Esophagus muscularis mucosa (tissue), 4 donors: Measurements from ENCODE around the gene MEF2C. TPM values are rescaled to one million over a fixed set of nuclear protein-coding genes. Genes with fewer than 3 reads are reported as not detected.

Source experiments
- DNase-seq: peaks from one replicate; pipeline ENCODE4 v3.0.0-alpha.2; 2017; ENCODE audit errors: extremely low spot score
- H3K27ac ChIP-seq, 4 donors: fragments of 200-600 bp; sonication (generic); replicated peaks in 1 of 4; 1 replicate in 3 of 4; 2 replicates in 1 of 4; pipeline ENCODE4 v1.5.1; 2016 to 2019; ENCODE audit warnings: mild to moderate bottlenecking in 1 of 4
- H3K27me3 ChIP-seq, 4 donors: fragments of 200-600 bp; sonication (generic); one replicate each; pipeline versions ENCODE4 v1.5.1 to v1.6.0; 2016 to 2019
- H3K36me3 ChIP-seq, 4 donors: fragments of 200-600 bp; sonication (generic); one replicate each; pipeline ENCODE4 v1.5.1; 2016 to 2019
- H3K4me1 ChIP-seq, 4 donors: fragments of 200-600 bp; sonication (generic); one replicate each; pipeline ENCODE4 v1.5.1; 2016 to 2019
- H3K4me3 ChIP-seq, 4 donors: fragments of 200-600 bp; sonication (generic); 1 replicate in 2 of 4; 2 replicates in 2 of 4; pipeline ENCODE4 v1.5.1; 2016 to 2019; ENCODE audit warnings: mild to moderate bottlenecking in 4 of 4, moderate library complexity in 1 of 4
- H3K9me3 ChIP-seq, 4 donors: fragments of 200-600 bp; sonication (generic); 1 replicate in 3 of 4; 2 replicates in 1 of 4; pipeline ENCODE4 v1.5.1; 2016 to 2019
- CTCF ChIP-seq, 3 experiments: fragments of 200-600 bp in 2 of 3; fragments of 450-650 bp in 1 of 3; sonication (generic) in 2 of 3; IDR thresholded peaks; one replicate each; pipeline ENCODE4 v1.5.1; 2017 to 2019; ENCODE audit warnings: antibody characterized with exemption in 3 of 3, mild to moderate bottlenecking in 2 of 3, moderate library complexity in 1 of 3
- EP300 ChIP-seq: sonication (generic); formaldehyde crosslinking; IDR thresholded peaks from one replicate; pipeline ENCODE4 v1.6.1; 2017; ENCODE audit warnings: antibody characterized with exemption
- POLR2A ChIP-seq: fragments of 450-650 bp; IDR thresholded peaks from one replicate; pipeline ENCODE4 v1.6.1; 2017; ENCODE audit warnings: antibody characterized with exemption, moderate library complexity, mild to moderate bottlenecking, low read depth
- POLR2AphosphoS5 ChIP-seq, 2 donors: sonication (generic); formaldehyde crosslinking; IDR thresholded peaks; one replicate each; pipeline ENCODE4 v1.6.1; 2017; ENCODE audit warnings: antibody characterized with exemption in 2 of 2
- WGBS: methylation state at CpG from one replicate; pipeline ENCODE4 v1.1.5; 2018; 5-methylcytosine and 5-hydroxymethylcytosine counted together
- intact Hi-C: fragments of 100-400 bp; cut with DNase I; formaldehyde crosslinking; loops from one replicate; pipeline ENCODE4 v1.15.1; 2023
- total RNA-seq, 4 donors: library from RNA; depleted of rRNA; stranded (reverse); fragments of >200 nt; gene quantifications; one replicate each; pipeline versions ENCODE4 v1.1.0 to v1.2.1, GENCODE V29; 2016

Gene MEF2C
- total RNA-seq, 4 donors from 2014 or later, result 20.8 to 34.3 (median 29.0) TPM

- WGBS, result 4% methylated on average over 42 of the region's 52 CpGs
- DNase-seq, result no peak
- Histone ChIP-seq H3K4me3 (peak overlapping the region in 3 of 4 donors; percentile 19 to 33 (median 28)), H3K36me3 (no peaks in the 10 kb centered on the region), H3K27ac (no peak overlapping the region), H3K9me3 (no peaks in the 10 kb centered on the region), H3K27me3 (peaks cover 15 to 100% (median 89%) of the 10 kb centered on the region in 4 donors), H3K4me1 (peaks cover 28 to 65% (median 47%) of the 10 kb centered on the region in 4 donors)
- intact Hi-C loops, result no loop called here
- TF ChIP-seq POLR2A (no peak), EP300 (no peak)
These were observed 190.8 kb downstream of the MEF2C start for GRCh38 chr5:88691945-88692868.

DNA sequence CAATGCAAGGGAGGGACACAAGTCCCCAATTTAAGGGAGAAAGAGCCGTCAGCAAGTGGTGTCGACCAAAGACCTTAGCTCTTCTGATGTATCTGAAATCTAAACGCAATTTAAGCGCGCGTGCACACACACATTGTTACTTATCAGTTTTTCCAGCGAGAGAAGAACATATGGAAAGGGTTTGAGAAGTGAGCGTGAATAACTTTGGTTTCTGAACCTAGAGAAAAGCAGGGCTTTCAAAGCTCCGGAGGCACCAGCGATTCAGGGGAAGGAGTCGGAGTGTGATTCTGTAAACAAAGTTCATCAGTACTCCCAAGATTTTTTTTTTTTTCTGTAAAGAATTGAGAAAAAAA, 191.8 kb downstream of the MEF2C start:
- peaks cover 28 to 65% (median 47%) of the 10 kb centered on the region in 4 donors for H3K4me1 ChIP-seq
- intact Hi-C loops, result no loop called here
- 5% methylated on average over 9 of the region's 11 CpGs for WGBS
- DNase-seq, result no peak
- H3K9me3 ChIP-seq, result no peaks in the 10 kb centered on the region
- TF ChIP-seq POLR2AphosphoS5 (IDR thresholded peaks at IDR 0.05), result no peak
- H3K27ac ChIP-seq, result no peak overlapping the region
- no peaks in the 10 kb centered on the region for H3K36me3 ChIP-seq
- H3K27me3 ChIP-seq, result peaks cover 15 to 100% (median 94%) of the 10 kb centered on the region in 4 donors
- H3K4me3 ChIP-seq, result peak overlapping the region; percentile 26 to 50 (median 38)

- Histone ChIP-seq H3K4me1 (peaks cover 28 to 66% (median 47%) of the 10 kb centered on the region in 4 donors), H3K27me3 (peaks cover 15 to 100% (median 94%) of the 10 kb centered on the region in 4 donors), H3K27ac (no peak overlapping the region), H3K36me3 (no peaks in the 10 kb centered on the region), H3K4me3 (peak overlapping the region; percentile 26 to 50 (median 38)), H3K9me3 (no peaks in the 10 kb centered on the region)
- 4% methylated on average over 40 of the region's 47 CpGs for WGBS
- DNase-seq, result no peak
- TF ChIP-seq POLR2A (no peak), POLR2AphosphoS5 (IDR thresholded peaks at IDR 0.05) (peak; percentile 14 to 65), CTCF (IDR thresholded peaks at IDR 0.05) (peak; percentile 81 to 96 (median 87)), EP300 (no peak)
- intact Hi-C loops, result no loop called here
These were observed 192.4 kb downstream of the MEF2C start for GRCh38 chr5:88690409-88691229.

- peaks cover 15 to 100% (median 93%) of the 10 kb centered on the region in 4 donors for H3K27me3 ChIP-seq
- no peaks in the 10 kb centered on the region for H3K9me3 ChIP-seq
- no peaks in the 10 kb centered on the region for H3K36me3 ChIP-seq
- whole genome bisulfite sequencing, result 4% methylated on average over 22 of the region's 38 CpGs
- intact Hi-C loops, result no loop called here
- DNase-seq, result no peak
- peak overlapping the region in 2 of 4 donors; percentile 8 to 23 for H3K4me3 ChIP-seq
- H3K4me1 ChIP-seq, result peaks cover 28 to 68% (median 46%) of the 10 kb centered on the region in 4 donors
- TF ChIP-seq EP300, result no peak
- TF ChIP-seq POLR2A, result no peak
- TF ChIP-seq CTCF (IDR thresholded peaks at IDR 0.05), result no peak
- TF ChIP-seq POLR2AphosphoS5 (IDR thresholded peaks at IDR 0.05), result no peak
- H3K27ac ChIP-seq, result no peak overlapping the region
These were observed 193.1 kb downstream of the MEF2C start for GRCh38 chr5:88689668-88690408.

DNA sequence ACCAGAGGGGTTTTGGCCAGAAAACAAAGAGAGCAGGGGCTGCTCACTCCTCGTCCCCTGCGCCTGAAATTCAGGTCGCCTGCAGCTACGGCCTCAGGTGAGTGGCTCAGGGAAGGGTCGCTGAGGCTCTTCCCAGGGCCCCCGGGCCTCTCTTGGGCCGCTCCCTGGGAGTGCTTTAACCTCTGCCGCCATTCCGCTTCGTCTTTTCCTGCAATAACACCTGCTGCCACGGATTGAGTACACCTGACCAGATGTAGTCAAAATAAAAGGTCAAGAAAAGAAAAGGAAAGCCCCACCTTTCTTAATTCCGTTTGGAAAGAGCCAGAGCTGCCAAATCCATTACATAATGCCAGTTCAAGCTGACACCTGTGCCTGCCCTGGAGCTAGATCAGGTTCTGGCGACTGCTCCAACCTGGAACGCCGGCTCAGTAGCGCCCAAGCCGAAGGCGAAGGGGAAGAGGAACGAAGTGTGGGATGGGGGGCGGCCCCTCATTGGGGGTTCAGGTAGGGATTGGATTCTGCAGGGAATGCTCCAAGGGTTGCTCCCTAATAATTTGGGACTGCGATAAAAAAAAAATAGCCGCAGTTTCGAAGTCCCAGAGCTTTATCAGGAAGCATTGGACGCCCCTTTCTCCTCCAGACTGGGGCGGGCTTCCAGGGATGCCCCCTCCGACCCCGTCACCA, 193.9 kb downstream of the MEF2C start:
- Histone ChIP-seq H3K27me3 (peaks cover 15 to 100% (median 93%) of the 10 kb centered on the region in 4 donors), H3K4me3 (peak overlapping the region in 2 of 4 donors; percentile 8 to 23), H3K9me3 (no peaks in the 10 kb centered on the region), H3K36me3 (no peaks in the 10 kb centered on the region), H3K4me1 (peaks cover 28 to 68% (median 50%) of the 10 kb centered on the region in 4 donors), H3K27ac (no peak overlapping the region)
- DNase-seq, result no peak
- TF ChIP-seq POLR2A, result no peak
- TF ChIP-seq POLR2AphosphoS5 (IDR thresholded peaks at IDR 0.05), result no peak
- TF ChIP-seq CTCF (IDR thresholded peaks at IDR 0.05), result no peak
- no peak for TF ChIP-seq EP300
- intact Hi-C loops, result no loop called here
- 7% methylated on average over 17 of the region's 27 CpGs for WGBS
